Type B pancreatic cell (in vitro differentiated cells): Measurements from ENCODE around the gene GRAMD2A. TPM values are rescaled to one million over a fixed set of nuclear protein-coding genes. Genes with fewer than 3 reads are reported as not detected.

Experiments used
- DNase-seq: peaks from one replicate; pipeline ENCODE4 v3.0.0; 2021; ENCODE audit warnings: mixed read lengths; ENCODE audit not compliant: unreplicated experiment; ENCODE audit errors: extremely low spot score
- H3K27ac Mint-ChIP-seq: 2 replicates; pipeline ENCODE4 v1.8.0; 2021; ENCODE audit warnings: mild to moderate bottlenecking, mixed read lengths
- H3K27me3 Mint-ChIP-seq: 2 replicates; pipeline ENCODE4 v1.8.0; 2021; ENCODE audit warnings: mixed read lengths
- H3K36me3 Mint-ChIP-seq: 2 replicates; pipeline ENCODE4 v1.8.0; 2021; ENCODE audit warnings: mixed read lengths
- H3K4me1 Mint-ChIP-seq: one replicate; pipeline ENCODE4 v1.8.0; 2021; ENCODE audit warnings: mixed read lengths; ENCODE audit not compliant: unreplicated experiment
- H3K4me3 Mint-ChIP-seq: 2 replicates; pipeline ENCODE4 v1.8.0; 2021; ENCODE audit warnings: mild to moderate bottlenecking, mixed read lengths
- H3K9me3 Mint-ChIP-seq: 2 replicates; pipeline ENCODE4 v1.8.0; 2021; ENCODE audit warnings: mixed read lengths
- total RNA-seq: library from RNA; stranded (reverse); gene quantifications from 2 replicates; pipeline ENCODE4 v1.2.1, GENCODE V29; 2021; ENCODE audit warnings: low replicate concordance
- TF ChIP-seq, protein P1 (sequence below): fragments of 200-600 bp; sonication (generic); conservative IDR thresholded peaks from 2 replicates; pipeline ENCODE4 v1.5.0; 2021; ENCODE audit warnings: antibody characterized with exemption, mild to moderate bottlenecking

The GRAMD2A gene
- total RNA-seq, 1 donor from 2014 or later: 6.0 TPM

- DNase-seq: peak; percentile 98
- Mint-ChIP-seq H3K36me3 (peaks cover 14% of the 10 kb centered on the region), H3K27ac (peak within 1 kb of the TSS; percentile 99), H3K4me3 (peak within 1 kb of the TSS; percentile 100), H3K4me1 (peaks cover 38% of the 10 kb centered on the region), H3K9me3 (no peaks in the 10 kb centered on the region), H3K27me3 (no peaks in the 10 kb centered on the region)
- TF ChIP-seq, protein P1, sequence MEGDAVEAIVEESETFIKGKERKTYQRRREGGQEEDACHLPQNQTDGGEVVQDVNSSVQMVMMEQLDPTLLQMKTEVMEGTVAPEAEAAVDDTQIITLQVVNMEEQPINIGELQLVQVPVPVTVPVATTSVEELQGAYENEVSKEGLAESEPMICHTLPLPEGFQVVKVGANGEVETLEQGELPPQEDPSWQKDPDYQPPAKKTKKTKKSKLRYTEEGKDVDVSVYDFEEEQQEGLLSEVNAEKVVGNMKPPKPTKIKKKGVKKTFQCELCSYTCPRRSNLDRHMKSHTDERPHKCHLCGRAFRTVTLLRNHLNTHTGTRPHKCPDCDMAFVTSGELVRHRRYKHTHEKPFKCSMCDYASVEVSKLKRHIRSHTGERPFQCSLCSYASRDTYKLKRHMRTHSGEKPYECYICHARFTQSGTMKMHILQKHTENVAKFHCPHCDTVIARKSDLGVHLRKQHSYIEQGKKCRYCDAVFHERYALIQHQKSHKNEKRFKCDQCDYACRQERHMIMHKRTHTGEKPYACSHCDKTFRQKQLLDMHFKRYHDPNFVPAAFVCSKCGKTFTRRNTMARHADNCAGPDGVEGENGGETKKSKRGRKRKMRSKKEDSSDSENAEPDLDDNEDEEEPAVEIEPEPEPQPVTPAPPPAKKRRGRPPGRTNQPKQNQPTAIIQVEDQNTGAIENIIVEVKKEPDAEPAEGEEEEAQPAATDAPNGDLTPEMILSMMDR: no peak
Observed at GRCh38 chr15:72231066-72231832, 33.7 kb upstream of the GRAMD2A start, which contains the start of gene PKM. PKM (minus strand) TSS chr15:72231190; CDS start chr15:72219097, 12,093 bp downstream.

- peaks cover 15% of the 10 kb centered on the region for H3K36me3 Mint-ChIP-seq
- peaks cover 44% of the 10 kb centered on the region for H3K4me1 Mint-ChIP-seq
- no peaks in the 10 kb centered on the region for H3K27me3 Mint-ChIP-seq
- peak; percentile 91 for DNase-seq
- peak overlapping the region; percentile 99 for H3K27ac Mint-ChIP-seq
- H3K4me3 Mint-ChIP-seq: peak overlapping the region; percentile 100
- TF ChIP-seq, protein P1: peak; percentile 12
- no peaks in the 10 kb centered on the region for H3K9me3 Mint-ChIP-seq
Observed at GRCh38 chr15:72230197-72231065, 32.8 kb upstream of the GRAMD2A start.

- peaks cover 17% of the 10 kb centered on the region for H3K36me3 Mint-ChIP-seq
- H3K4me1 Mint-ChIP-seq: peaks cover 46% of the 10 kb centered on the region
- H3K4me3 Mint-ChIP-seq: peak overlapping the region; percentile 95
- H3K27ac Mint-ChIP-seq: peak overlapping the region; percentile 95
- DNase-seq: no peak
- no peaks in the 10 kb centered on the region for H3K9me3 Mint-ChIP-seq
- H3K27me3 Mint-ChIP-seq: no peaks in the 10 kb centered on the region
- TF ChIP-seq, protein P1: peak; percentile 47
Observed at GRCh38 chr15:72229947-72230196, 32.3 kb upstream of the GRAMD2A start.

GRCh38 chr15:72229076-72229946 lies 31.7 kb upstream of the GRAMD2A start:
- peaks cover 48% of the 10 kb centered on the region for H3K4me1 Mint-ChIP-seq
- H3K9me3 Mint-ChIP-seq: no peaks in the 10 kb centered on the region
- no peaks in the 10 kb centered on the region for H3K27me3 Mint-ChIP-seq
- peak overlapping the region; percentile 95 for H3K27ac Mint-ChIP-seq
- H3K36me3 Mint-ChIP-seq: peaks cover 18% of the 10 kb centered on the region
- TF ChIP-seq, protein P1: no peak
- H3K4me3 Mint-ChIP-seq: peak overlapping the region; percentile 95
- no peak for DNase-seq

- Mint-ChIP-seq H3K27me3 (no peaks in the 10 kb centered on the region), H3K4me1 (peaks cover 57% of the 10 kb centered on the region), H3K9me3 (no peaks in the 10 kb centered on the region), H3K27ac (peak overlapping the region; percentile 91), H3K36me3 (peaks cover 29% of the 10 kb centered on the region), H3K4me3 (peak overlapping the region; percentile 95)
- TF ChIP-seq, protein P1: no peak
- no peak for DNase-seq
Observed at GRCh38 chr15:72227720-72228119, 30.1 kb upstream of the GRAMD2A start.
